ENCODE measurements around the gene DPH2. TPM values are rescaled to one million over a fixed set of nuclear protein-coding genes. Genes with fewer than 3 reads are reported as not detected.

The DPH2 gene
- total RNA-seq, 2 donors from 2014 or later = 24.7 to 59.4 TPM

DNA sequence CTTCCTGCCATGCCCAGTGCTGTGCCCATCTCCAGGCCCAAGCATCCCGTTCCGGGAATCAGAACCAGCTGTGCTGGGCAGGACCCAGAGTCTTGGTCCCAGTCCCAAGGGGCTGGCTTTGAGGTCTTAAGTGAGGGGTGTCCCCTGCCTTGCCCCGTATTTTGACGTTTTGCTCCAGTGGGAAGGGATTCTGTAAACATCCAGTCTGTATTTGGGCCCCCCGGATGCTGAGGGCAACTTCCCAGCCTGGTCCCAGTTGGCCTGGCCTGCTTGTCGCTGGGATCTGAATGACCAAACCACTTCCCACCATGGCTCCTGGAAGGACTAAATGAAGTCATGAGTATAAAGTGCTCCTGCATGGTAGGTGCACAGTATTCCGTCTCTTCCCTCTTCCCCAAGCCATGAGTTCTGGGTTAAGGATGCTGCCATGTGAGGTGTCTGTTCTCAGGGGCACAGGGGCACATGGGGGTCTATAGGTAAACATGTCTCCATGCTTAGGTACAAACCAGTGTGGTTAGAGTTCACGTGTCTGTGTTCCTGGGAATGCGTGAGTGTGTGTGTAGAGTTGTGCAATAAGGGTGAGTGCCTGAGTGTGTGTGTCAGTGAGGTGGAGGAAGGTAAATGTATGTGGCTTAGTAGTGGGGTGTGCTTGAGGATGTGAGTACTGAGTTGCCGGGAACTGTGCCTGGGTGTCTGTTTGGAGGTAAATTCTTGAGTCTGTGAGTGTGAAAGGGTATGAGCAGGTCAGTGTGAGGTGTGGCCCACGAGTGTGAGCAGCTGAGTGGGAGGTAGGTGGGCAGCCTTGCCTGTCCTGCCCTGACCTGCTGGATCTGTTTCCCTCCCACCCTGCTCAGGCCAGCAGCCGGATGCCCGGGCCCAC, 10.7 kb downstream of the DPH2 start:
- peaks cover 40% of the 10 kb centered on the region for H3K4me1 Mint-ChIP-seq
- H3K4me3 Mint-ChIP-seq = peak overlapping the region; percentile 83
- ATAC-seq (replicated peaks) = no peak
- no peaks in the 10 kb centered on the region for H3K9me3 Mint-ChIP-seq
- peaks cover 54% of the 10 kb centered on the region for H3K36me3 Mint-ChIP-seq (ENCODE audit: low read depth)
- H3K27me3 Mint-ChIP-seq = no peaks in the 10 kb centered on the region
- H3K27ac Mint-ChIP-seq = peak overlapping the region; percentile 40

DNA sequence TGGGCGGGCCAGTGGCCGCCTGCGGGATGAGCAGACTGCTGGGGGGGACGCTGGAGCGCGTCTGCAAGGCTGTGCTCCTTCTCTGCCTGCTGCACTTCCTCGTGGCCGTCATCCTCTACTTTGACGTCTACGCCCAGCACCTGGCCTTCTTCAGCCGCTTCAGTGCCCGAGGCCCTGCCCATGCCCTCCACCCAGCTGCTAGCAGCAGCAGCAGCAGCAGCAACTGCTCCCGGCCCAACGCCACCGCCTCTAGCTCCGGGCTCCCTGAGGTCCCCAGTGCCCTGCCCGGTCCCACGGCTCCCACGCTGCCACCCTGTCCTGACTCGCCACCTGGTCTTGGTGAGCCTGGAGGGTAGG, 11.3 kb downstream of the DPH2 start:
- Mint-ChIP-seq H3K36me3 (ENCODE audit: low read depth) (peaks cover 52% of the 10 kb centered on the region), H3K4me1 (peaks cover 40% of the 10 kb centered on the region), H3K27ac (peak overlapping the region; percentile 40), H3K27me3 (no peaks in the 10 kb centered on the region), H3K9me3 (no peaks in the 10 kb centered on the region), H3K4me3 (peak overlapping the region; percentile 83)
- no peak for ATAC-seq (replicated peaks)

- no peaks in the 10 kb centered on the region for H3K9me3 Mint-ChIP-seq
- no peak overlapping the region for H3K27ac Mint-ChIP-seq
- H3K27me3 Mint-ChIP-seq = no peaks in the 10 kb centered on the region
- peaks cover 34% of the 10 kb centered on the region for H3K4me1 Mint-ChIP-seq
- peaks cover 47% of the 10 kb centered on the region for H3K36me3 Mint-ChIP-seq (ENCODE audit: low read depth)
- H3K4me3 Mint-ChIP-seq = no peak overlapping the region
- ATAC-seq (replicated peaks) = no peak
These were observed 11.8 kb downstream of the DPH2 start for GRCh38 chr1:43981636-43982035.

GRCh38 chr1:43982241-43982640, 12.4 kb downstream of the DPH2 start:
- no peak overlapping the region for H3K4me3 Mint-ChIP-seq

GRCh38 chr1:43982808-43983207, 13.0 kb downstream of the DPH2 start:
- Mint-ChIP-seq H3K27ac (no peak overlapping the region), H3K4me3 (no peak overlapping the region), H3K9me3 (no peaks in the 10 kb centered on the region), H3K4me1 (peaks cover 23% of the 10 kb centered on the region), H3K27me3 (no peaks in the 10 kb centered on the region), H3K36me3 (ENCODE audit: low read depth) (peaks cover 35% of the 10 kb centered on the region)
- no peak for ATAC-seq (replicated peaks)

More at GRCh38 chr1:43982241-43982640, 12.4 kb downstream of the DPH2 start:
- no peak overlapping the region for H3K27ac Mint-ChIP-seq
- peaks cover 28% of the 10 kb centered on the region for H3K4me1 Mint-ChIP-seq
- no peaks in the 10 kb centered on the region for H3K9me3 Mint-ChIP-seq
- H3K36me3 Mint-ChIP-seq (ENCODE audit: low read depth) = peaks cover 41% of the 10 kb centered on the region
- no peaks in the 10 kb centered on the region for H3K27me3 Mint-ChIP-seq
- ATAC-seq (replicated peaks) = no peak

GRCh38 chr1:43983253-43983899, 13.6 kb downstream of the DPH2 start:
- peaks cover 30% of the 10 kb centered on the region for H3K36me3 Mint-ChIP-seq (ENCODE audit: low read depth)
- no peaks in the 10 kb centered on the region for H3K27me3 Mint-ChIP-seq
- peaks cover 17% of the 10 kb centered on the region for H3K4me1 Mint-ChIP-seq
- ATAC-seq (replicated peaks) = no peak
- H3K9me3 Mint-ChIP-seq = no peaks in the 10 kb centered on the region
- H3K4me3 Mint-ChIP-seq = no peak overlapping the region
- peak overlapping the region; percentile 27 for H3K27ac Mint-ChIP-seq

- no peak overlapping the region for H3K27ac Mint-ChIP-seq
- H3K36me3 Mint-ChIP-seq (ENCODE audit: low read depth) = peaks cover 23% of the 10 kb centered on the region
- no peaks in the 10 kb centered on the region for H3K27me3 Mint-ChIP-seq
- no peak for ATAC-seq (replicated peaks)
- no peaks in the 10 kb centered on the region for H3K9me3 Mint-ChIP-seq
- H3K4me1 Mint-ChIP-seq = peaks cover 16% of the 10 kb centered on the region
- H3K4me3 Mint-ChIP-seq = no peak overlapping the region
These were observed 15.0 kb downstream of the DPH2 start for GRCh38 chr1:43984855-43985254.

DNA sequence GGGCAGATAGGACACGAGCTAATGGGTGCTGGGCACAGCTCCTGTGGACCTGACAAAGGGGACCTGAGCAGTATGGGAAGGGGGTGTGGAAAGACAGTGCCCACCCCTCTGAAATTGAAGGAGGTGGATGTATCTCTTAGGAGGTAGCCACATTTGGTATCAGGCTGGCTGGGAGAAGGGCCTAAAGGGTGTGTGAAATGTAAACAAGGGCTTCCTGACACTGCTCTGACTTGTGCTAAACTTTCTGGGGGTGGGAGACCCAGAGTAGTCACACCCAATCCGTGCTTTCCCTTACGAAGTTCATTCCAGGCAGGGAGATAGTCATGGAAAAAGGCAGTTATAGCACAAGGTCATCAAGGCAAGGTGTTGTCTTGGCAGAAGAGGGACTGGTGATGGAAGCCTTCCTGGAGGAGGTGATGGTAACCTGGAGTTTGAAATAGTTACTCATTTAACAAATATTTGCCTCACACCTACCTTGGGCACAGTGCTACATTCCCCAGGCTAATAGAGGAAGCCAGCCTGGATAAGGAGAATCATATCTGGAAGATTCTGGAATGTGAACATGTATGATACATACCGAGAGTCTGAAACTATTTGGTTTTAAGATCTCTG, 16.3 kb downstream of the DPH2 start:
- Mint-ChIP-seq H3K4me1 (peaks cover 10% of the 10 kb centered on the region), H3K36me3 (ENCODE audit: low read depth) (peaks cover 20% of the 10 kb centered on the region), H3K27me3 (no peaks in the 10 kb centered on the region), H3K9me3 (no peaks in the 10 kb centered on the region), H3K27ac (no peak overlapping the region), H3K4me3 (no peak overlapping the region)
- ATAC-seq (replicated peaks) = no peak

DNA sequence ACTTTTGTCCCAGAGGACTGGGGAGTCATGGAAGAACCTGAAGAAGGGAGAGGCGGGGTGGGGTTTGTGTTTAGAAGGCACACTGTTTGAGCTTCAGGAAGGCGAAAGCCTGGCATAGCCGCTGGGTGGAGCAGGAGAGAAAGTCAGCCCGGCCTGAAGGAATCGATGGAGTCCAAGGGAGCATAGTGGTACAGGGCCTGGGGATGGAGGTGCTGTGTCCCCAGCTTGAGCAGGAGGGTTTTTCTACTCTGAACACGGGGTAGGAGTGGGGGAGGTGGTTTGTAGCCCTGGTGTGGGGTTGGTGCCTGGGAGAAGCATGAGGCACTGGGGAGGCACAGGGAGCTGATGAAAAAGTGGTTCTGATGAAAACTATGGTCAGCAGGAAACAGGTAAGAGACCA, 16.9 kb downstream of the DPH2 start:
- Mint-ChIP-seq H3K4me1 (peaks cover 10% of the 10 kb centered on the region), H3K9me3 (no peaks in the 10 kb centered on the region), H3K36me3 (ENCODE audit: low read depth) (peaks cover 20% of the 10 kb centered on the region), H3K4me3 (no peak overlapping the region), H3K27ac (no peak overlapping the region), H3K27me3 (no peaks in the 10 kb centered on the region)
- no peak for ATAC-seq (replicated peaks)

GRCh38 chr1:43987159-43987902, 17.5 kb downstream of the DPH2 start:
- Mint-ChIP-seq H3K36me3 (ENCODE audit: low read depth) (peaks cover 20% of the 10 kb centered on the region), H3K4me1 (peaks cover 10% of the 10 kb centered on the region), H3K9me3 (no peaks in the 10 kb centered on the region), H3K27me3 (no peaks in the 10 kb centered on the region), H3K27ac (no peak overlapping the region), H3K4me3 (no peak overlapping the region)
- no peak for ATAC-seq (replicated peaks)

- no peaks in the 10 kb centered on the region for H3K9me3 Mint-ChIP-seq
These were observed 20.7 kb downstream of the DPH2 start for GRCh38 chr1:43990271-43991199.

GRCh38 chr1:43991200-43991475, 21.3 kb downstream of the DPH2 start:
- Mint-ChIP-seq H3K4me1 (no peaks in the 10 kb centered on the region), H3K36me3 (ENCODE audit: low read depth) (no peaks in the 10 kb centered on the region), H3K9me3 (no peaks in the 10 kb centered on the region), H3K4me3 (peak overlapping the region; percentile 85), H3K27ac (peak overlapping the region; percentile 48), H3K27me3 (no peaks in the 10 kb centered on the region)
- ATAC-seq (replicated peaks) = no peak

More at GRCh38 chr1:43990271-43991199, 20.7 kb downstream of the DPH2 start:
- H3K4me3 Mint-ChIP-seq = peak overlapping the region; percentile 85
- ATAC-seq (replicated peaks) = no peak
- no peak overlapping the region for H3K27ac Mint-ChIP-seq
- H3K36me3 Mint-ChIP-seq (ENCODE audit: low read depth) = peaks cover 3% of the 10 kb centered on the region
- H3K27me3 Mint-ChIP-seq = no peaks in the 10 kb centered on the region
- H3K4me1 Mint-ChIP-seq = no peaks in the 10 kb centered on the region

- ATAC-seq (replicated peaks) = peak; percentile 90
- H3K4me1 Mint-ChIP-seq = no peaks in the 10 kb centered on the region
- no peaks in the 10 kb centered on the region for H3K9me3 Mint-ChIP-seq
- peak within 1 kb of the TSS; percentile 48 for H3K27ac Mint-ChIP-seq
- H3K27me3 Mint-ChIP-seq = no peaks in the 10 kb centered on the region
- H3K36me3 Mint-ChIP-seq (ENCODE audit: low read depth) = no peaks in the 10 kb centered on the region
- H3K4me3 Mint-ChIP-seq = peak within 1 kb of the TSS; percentile 85
These were observed 21.8 kb downstream of the DPH2 start, which contains the start of gene CCDC24 for GRCh38 chr1:43991476-43992231. Gene CCDC24, plus strand, starts transcription at chr1:43991599. Its CDS starts 280 bp downstream, at chr1:43991879.
